GM12873 (cell line): ENCODE results near the gene AVL9.

Experiments used
- CTCF ChIP-seq: IDR thresholded peaks from 2 replicates; pipeline ENCODE4 v1.5.1; 2012; ENCODE audit warnings: low read depth, mild to moderate bottlenecking, moderate library complexity, low read length, control low read depth; ENCODE audit not compliant: insufficient read depth; ENCODE audit errors: missing control alignments

Gene AVL9

GRCh38 chr7:32586291-32587221, 91.3 kb downstream of the AVL9 start:
- TF ChIP-seq CTCF: no peak

- no peak for TF ChIP-seq CTCF
Measured at GRCh38 chr7:32587411-32587948, 92.2 kb downstream of the AVL9 start.

GRCh38 chr7:32588657-32589056, 93.4 kb downstream of the AVL9 start:
- TF ChIP-seq CTCF: no peak

- TF ChIP-seq CTCF: no peak
Measured at GRCh38 chr7:32591938-32592337, 96.6 kb downstream of the AVL9 start.

GRCh38 chr7:32592701-32593100, 97.4 kb downstream of the AVL9 start:
- no peak for TF ChIP-seq CTCF

- no peak for TF ChIP-seq CTCF
Measured at GRCh38 chr7:32594965-32595490, 99.7 kb downstream of the AVL9 start.

- TF ChIP-seq CTCF: no peak
Measured at GRCh38 chr7:32602470-32602869, 107.2 kb downstream of the AVL9 start.
